SK-N-SH (cell line): ENCODE data around the gene PARVG. TPM values are rescaled to one million over a fixed set of nuclear protein-coding genes. Genes with fewer than 3 reads are reported as not detected.

Experiments used
- CTCF ChIA-PET: fragments of 300-600, 350-600 bp; formaldehyde crosslinking; extraction: SDS; loops from one replicate; lab custom pipeline; 2021; lab: Yijun Ruan, JAX
- POLR2A ChIA-PET: fragments of 350-600 bp; sonication (Branson Sonifier 250); formaldehyde crosslinking; extraction: SDS; loops from one replicate; lab custom pipeline; 2020; ENCODE audit warnings: antibody characterized with exemption, inconsistent platforms; lab: Yijun Ruan, JAX
- DNase-seq: peaks from one replicate; pipeline ENCODE4 v3.0.0; 2012
- H2AFZ ChIP-seq: fragments of 200-600 bp; sonication (generic); 2 replicates; pipeline ENCODE4 v1.8.1; 2016; ENCODE audit warnings: antibody characterized with exemption, mild to moderate bottlenecking, low read depth
- H3F3A ChIP-seq: fragments of 200-600 bp; sonication (generic); replicated peaks from 2 replicates; pipeline ENCODE3; 2016; ENCODE audit warnings: antibody characterized with exemption, mild to moderate bottlenecking; ENCODE audit not compliant: insufficient read depth
- H3K27ac ChIP-seq, 2 experiments: fragments of 200-500 bp in 1 of 2; fragments of 200-600 bp in 1 of 2; sonication (Bioruptor generic) in 1 of 2; sonication (generic), shearing (Covaris generic) in 1 of 2; 2 replicates each; pipeline versions ENCODE4 v1.5.1 to v1.6.1; 2014 to 2016; ENCODE audit warnings: low read depth in 2 of 2, inconsistent platforms in 1 of 2, low read length in 1 of 2, mild to moderate bottlenecking in 1 of 2, mixed read lengths in 1 of 2
- H3K27me3 ChIP-seq: fragments of 200-600 bp; sonication (generic), shearing (Covaris generic); 2 replicates; pipeline ENCODE4 v1.6.1; 2016; ENCODE audit warnings: mixed run types; ENCODE audit not compliant: insufficient read depth
- H3K36me3 ChIP-seq, 2 experiments: fragments of 200-500 bp in 1 of 2; fragments of 200-600 bp in 1 of 2; sonication (Bioruptor generic) in 1 of 2; sonication (generic) in 1 of 2; replicated peaks in 1 of 2; 2 replicates each; pipeline versions ENCODE3 to v1.5.1; 2014 to 2016; ENCODE audit warnings: low read length in 1 of 2, mild to moderate bottlenecking in 1 of 2; ENCODE audit not compliant: insufficient read depth in 2 of 2, control insufficient read depth in 1 of 2
- H3K4me1 ChIP-seq, 2 experiments: fragments of 200-500 bp in 1 of 2; fragments of 200-600 bp in 1 of 2; sonication (Bioruptor generic) in 1 of 2; sonication (generic), shearing (Covaris generic) in 1 of 2; 2 replicates each; pipeline versions ENCODE4 v1.5.1 to v1.6.1; 2014 to 2016; ENCODE audit warnings: low read depth in 1 of 2, low read length in 1 of 2, mixed run types in 1 of 2; ENCODE audit not compliant: insufficient read depth in 2 of 2, control insufficient read depth in 1 of 2
- H3K4me2 ChIP-seq: fragments of 200-600 bp; sonication (generic), shearing (Covaris generic); 2 replicates; pipeline ENCODE4 v1.6.1; 2017; ENCODE audit warnings: mixed run types
- H3K4me3 ChIP-seq, 2 experiments: fragments of 200-500 bp in 1 of 2; fragments of 200-600 bp in 1 of 2; sonication (Bioruptor generic) in 1 of 2; sonication (generic), shearing (Covaris generic) in 1 of 2; 2 replicates each; pipeline versions ENCODE4 v1.5.1 to v1.8.1; 2014 to 2016; ENCODE audit warnings: low read depth in 2 of 2, inconsistent platforms in 1 of 2, low read length in 1 of 2, mild to moderate bottlenecking in 1 of 2, mixed read lengths in 1 of 2, moderate library complexity in 1 of 2
- H3K79me2 ChIP-seq: fragments of 200-600 bp; sonication (generic); 2 replicates; pipeline ENCODE4 v1.8.1; 2017; ENCODE audit warnings: mild to moderate bottlenecking; ENCODE audit not compliant: insufficient read depth
- H3K9ac ChIP-seq: fragments of 200-600 bp; sonication (generic); 2 replicates; pipeline ENCODE4 v1.6.1; 2017; ENCODE audit warnings: mixed run types
- H3K9me2 ChIP-seq: fragments of 200-600 bp; sonication (generic); 2 replicates; pipeline ENCODE4 v1.6.1; 2017; ENCODE audit warnings: mixed run types
- H3K9me3 ChIP-seq: fragments of 200-600 bp; sonication (generic); 2 replicates; pipeline ENCODE4 v1.6.1; 2017; ENCODE audit warnings: mixed run types, mild to moderate bottlenecking, moderate library complexity
- H4K20me1 ChIP-seq: fragments of 200-600 bp; sonication (generic); 2 replicates; pipeline ENCODE4 v1.6.1; 2017; ENCODE audit warnings: mild to moderate bottlenecking, mixed run types; ENCODE audit not compliant: insufficient read depth
- CHD2 ChIP-seq: fragments of 150-350 bp; IDR thresholded peaks from 2 replicates; pipeline ENCODE4 v1.6.1; 2018; ENCODE audit warnings: low read length; ENCODE audit not compliant: partially characterized antibody
- FOSL2 ChIP-seq: IDR thresholded peaks from 2 replicates; pipeline ENCODE4 v1.4.0; 2012; ENCODE audit warnings: low read depth, mild to moderate bottlenecking, moderate library complexity, borderline replicate concordance
- FOXM1 ChIP-seq: IDR thresholded peaks from 2 replicates; pipeline ENCODE4 v1.4.0; 2012; ENCODE audit warnings: low read depth, mild to moderate bottlenecking
- JUND ChIP-seq: IDR thresholded peaks from 2 replicates; pipeline ENCODE4 v1.4.0; 2012
- MEF2A ChIP-seq: IDR thresholded peaks from 2 replicates; pipeline ENCODE4 v1.4.0; 2012; ENCODE audit warnings: low read depth, borderline replicate concordance
- MXI1 ChIP-seq: IDR thresholded peaks from 2 replicates; pipeline ENCODE4 v1.6.1; 2012; ENCODE audit warnings: mild to moderate bottlenecking, low read depth, low read length, improper control_type of control experiment
- NFIC ChIP-seq: IDR thresholded peaks from 2 replicates; pipeline ENCODE4 v1.4.0; 2012; ENCODE audit warnings: borderline replicate concordance
- NRF1 ChIP-seq: IDR thresholded peaks from 2 replicates; pipeline ENCODE4 v1.6.1; 2012; ENCODE audit warnings: low read depth, mild to moderate bottlenecking, low read length
- RXRA ChIP-seq: IDR thresholded peaks from 2 replicates; pipeline ENCODE4 v1.4.0; 2012; ENCODE audit warnings: low read depth, mild to moderate bottlenecking, borderline replicate concordance
- SMC3 ChIP-seq: IDR thresholded peaks from 2 replicates; pipeline ENCODE4 v1.6.1; 2012; ENCODE audit warnings: low read depth, low read length, improper control_type of control experiment
- TAF1 ChIP-seq: IDR thresholded peaks from 2 replicates; pipeline ENCODE4 v1.6.1; 2012; ENCODE audit warnings: low read depth, mild to moderate bottlenecking, low read length, moderate library complexity, borderline replicate concordance
- YY1 ChIP-seq: IDR thresholded peaks from 2 replicates; pipeline ENCODE4 v1.4.0; 2012; ENCODE audit warnings: low read depth, mild to moderate bottlenecking
- WGBS: methylation state at CpG from one replicate; pipeline ENCODE4 v1.1.6; 2017; ENCODE audit warnings: low lambda C conversion rate; 5-methylcytosine and 5-hydroxymethylcytosine counted together
- polyA plus RNA-seq, 3 experiments: library from polyadenylated mRNA; depleted of rRNA; stranded (reverse); fragments of >200 nt; gene quantifications; 2 replicates each; pipeline ENCODE4 v1.2.3, GENCODE V29; 2012
- TF ChIP-seq, protein P1 (sequence below): fragments of 200-600 bp; sonication (generic); IDR thresholded peaks from 2 replicates; pipeline ENCODE4 v1.6.1; 2017; ENCODE audit warnings: antibody characterized with exemption, mild to moderate bottlenecking, moderate library complexity
- TF ChIP-seq, protein P2 (sequence below): IDR thresholded peaks from 2 replicates; pipeline ENCODE4 v1.6.1; 2012; ENCODE audit warnings: mild to moderate bottlenecking, low read depth, low read length, moderate library complexity
- TF ChIP-seq, protein P3 (sequence below): IDR thresholded peaks from 2 replicates; pipeline ENCODE4 v1.4.0; 2012; ENCODE audit warnings: low read depth, borderline replicate concordance
- TF ChIP-seq, protein P4 (sequence below): fragments of 150-350 bp; IDR thresholded peaks from 2 replicates; pipeline ENCODE4 v1.6.1; 2016; ENCODE audit warnings: mild to moderate bottlenecking, low read depth, low read length
- TF ChIP-seq, protein P5 (sequence below): IDR thresholded peaks from 2 replicates; pipeline ENCODE4; 2012

The PARVG gene
- polyA plus RNA-seq, 1 of the 3 experiments (the other 2 are of a cell fraction) = 0.05 TPM

DNA sequence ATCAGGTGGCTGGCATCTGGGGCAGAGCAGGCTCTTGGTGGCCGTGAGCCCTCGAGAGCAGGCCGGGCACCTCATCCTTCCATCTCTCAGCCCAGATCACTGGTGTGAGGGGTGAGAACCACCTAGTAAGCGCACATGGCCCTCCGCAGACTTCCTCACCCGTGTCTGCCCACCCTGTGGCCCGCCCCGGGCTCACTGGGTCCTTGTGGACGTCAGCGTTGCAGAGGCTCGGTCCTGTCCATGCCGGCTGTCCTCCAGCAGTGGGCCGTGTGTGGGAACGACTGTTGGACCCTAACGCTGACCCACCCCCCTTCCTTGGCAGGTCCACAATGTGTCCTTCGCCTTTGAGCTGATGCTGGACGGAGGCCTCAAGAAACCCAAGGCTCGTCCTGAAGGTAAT is 17.2 kb upstream of the PARVG start:
- Histone ChIP-seq H3K27ac (no peak overlapping the region), H3K9ac (no peak overlapping the region), H3K36me3 (peaks cover 0 to 3% of the 10 kb centered on the region in 2 experiments), H3K9me3 (no peaks in the 10 kb centered on the region), H3K27me3 (no peaks in the 10 kb centered on the region), H3F3A (no peaks in the 10 kb centered on the region), H3K79me2 (no peaks in the 10 kb centered on the region), H3K4me3 (no peak overlapping the region), H4K20me1 (no peaks in the 10 kb centered on the region), H3K4me2 (no peak overlapping the region), H2AFZ (no peak overlapping the region), H3K4me1 (peaks cover 0 to 14% of the 10 kb centered on the region in 2 experiments; a peak in 1 of 4 replicates), H3K9me2 (no peaks in the 10 kb centered on the region)
- CTCF ChIA-PET = interaction anchor here (0.8 kb wide), 1 partner anchor 82 kb away, joined by 3 read pairs; no protein-coding TSS in a partner anchor
- no peak for DNase-seq
- 77% methylated on average over 10 of the region's 18 CpGs for WGBS
- no peak for TF ChIP-seq FOSL2
- no peak for TF ChIP-seq CHD2
- TF ChIP-seq, protein P1, sequence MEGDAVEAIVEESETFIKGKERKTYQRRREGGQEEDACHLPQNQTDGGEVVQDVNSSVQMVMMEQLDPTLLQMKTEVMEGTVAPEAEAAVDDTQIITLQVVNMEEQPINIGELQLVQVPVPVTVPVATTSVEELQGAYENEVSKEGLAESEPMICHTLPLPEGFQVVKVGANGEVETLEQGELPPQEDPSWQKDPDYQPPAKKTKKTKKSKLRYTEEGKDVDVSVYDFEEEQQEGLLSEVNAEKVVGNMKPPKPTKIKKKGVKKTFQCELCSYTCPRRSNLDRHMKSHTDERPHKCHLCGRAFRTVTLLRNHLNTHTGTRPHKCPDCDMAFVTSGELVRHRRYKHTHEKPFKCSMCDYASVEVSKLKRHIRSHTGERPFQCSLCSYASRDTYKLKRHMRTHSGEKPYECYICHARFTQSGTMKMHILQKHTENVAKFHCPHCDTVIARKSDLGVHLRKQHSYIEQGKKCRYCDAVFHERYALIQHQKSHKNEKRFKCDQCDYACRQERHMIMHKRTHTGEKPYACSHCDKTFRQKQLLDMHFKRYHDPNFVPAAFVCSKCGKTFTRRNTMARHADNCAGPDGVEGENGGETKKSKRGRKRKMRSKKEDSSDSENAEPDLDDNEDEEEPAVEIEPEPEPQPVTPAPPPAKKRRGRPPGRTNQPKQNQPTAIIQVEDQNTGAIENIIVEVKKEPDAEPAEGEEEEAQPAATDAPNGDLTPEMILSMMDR = no peak
- TF ChIP-seq, protein P2, sequence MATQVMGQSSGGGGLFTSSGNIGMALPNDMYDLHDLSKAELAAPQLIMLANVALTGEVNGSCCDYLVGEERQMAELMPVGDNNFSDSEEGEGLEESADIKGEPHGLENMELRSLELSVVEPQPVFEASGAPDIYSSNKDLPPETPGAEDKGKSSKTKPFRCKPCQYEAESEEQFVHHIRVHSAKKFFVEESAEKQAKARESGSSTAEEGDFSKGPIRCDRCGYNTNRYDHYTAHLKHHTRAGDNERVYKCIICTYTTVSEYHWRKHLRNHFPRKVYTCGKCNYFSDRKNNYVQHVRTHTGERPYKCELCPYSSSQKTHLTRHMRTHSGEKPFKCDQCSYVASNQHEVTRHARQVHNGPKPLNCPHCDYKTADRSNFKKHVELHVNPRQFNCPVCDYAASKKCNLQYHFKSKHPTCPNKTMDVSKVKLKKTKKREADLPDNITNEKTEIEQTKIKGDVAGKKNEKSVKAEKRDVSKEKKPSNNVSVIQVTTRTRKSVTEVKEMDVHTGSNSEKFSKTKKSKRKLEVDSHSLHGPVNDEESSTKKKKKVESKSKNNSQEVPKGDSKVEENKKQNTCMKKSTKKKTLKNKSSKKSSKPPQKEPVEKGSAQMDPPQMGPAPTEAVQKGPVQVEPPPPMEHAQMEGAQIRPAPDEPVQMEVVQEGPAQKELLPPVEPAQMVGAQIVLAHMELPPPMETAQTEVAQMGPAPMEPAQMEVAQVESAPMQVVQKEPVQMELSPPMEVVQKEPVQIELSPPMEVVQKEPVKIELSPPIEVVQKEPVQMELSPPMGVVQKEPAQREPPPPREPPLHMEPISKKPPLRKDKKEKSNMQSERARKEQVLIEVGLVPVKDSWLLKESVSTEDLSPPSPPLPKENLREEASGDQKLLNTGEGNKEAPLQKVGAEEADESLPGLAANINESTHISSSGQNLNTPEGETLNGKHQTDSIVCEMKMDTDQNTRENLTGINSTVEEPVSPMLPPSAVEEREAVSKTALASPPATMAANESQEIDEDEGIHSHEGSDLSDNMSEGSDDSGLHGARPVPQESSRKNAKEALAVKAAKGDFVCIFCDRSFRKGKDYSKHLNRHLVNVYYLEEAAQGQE = no peak
- TF ChIP-seq, protein P3, sequence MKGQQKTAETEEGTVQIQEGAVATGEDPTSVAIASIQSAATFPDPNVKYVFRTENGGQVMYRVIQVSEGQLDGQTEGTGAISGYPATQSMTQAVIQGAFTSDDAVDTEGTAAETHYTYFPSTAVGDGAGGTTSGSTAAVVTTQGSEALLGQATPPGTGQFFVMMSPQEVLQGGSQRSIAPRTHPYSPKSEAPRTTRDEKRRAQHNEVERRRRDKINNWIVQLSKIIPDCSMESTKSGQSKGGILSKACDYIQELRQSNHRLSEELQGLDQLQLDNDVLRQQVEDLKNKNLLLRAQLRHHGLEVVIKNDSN = no peak
- TF ChIP-seq, protein P4, sequence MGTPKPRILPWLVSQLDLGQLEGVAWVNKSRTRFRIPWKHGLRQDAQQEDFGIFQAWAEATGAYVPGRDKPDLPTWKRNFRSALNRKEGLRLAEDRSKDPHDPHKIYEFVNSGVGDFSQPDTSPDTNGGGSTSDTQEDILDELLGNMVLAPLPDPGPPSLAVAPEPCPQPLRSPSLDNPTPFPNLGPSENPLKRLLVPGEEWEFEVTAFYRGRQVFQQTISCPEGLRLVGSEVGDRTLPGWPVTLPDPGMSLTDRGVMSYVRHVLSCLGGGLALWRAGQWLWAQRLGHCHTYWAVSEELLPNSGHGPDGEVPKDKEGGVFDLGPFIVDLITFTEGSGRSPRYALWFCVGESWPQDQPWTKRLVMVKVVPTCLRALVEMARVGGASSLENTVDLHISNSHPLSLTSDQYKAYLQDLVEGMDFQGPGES = no peak
- no peak for TF ChIP-seq YY1
- TF ChIP-seq NFIC = no peak
- no peak for TF ChIP-seq FOXM1
- TF ChIP-seq TAF1 = no peak
- TF ChIP-seq JUND = no peak
- TF ChIP-seq MXI1 = no peak
- no peak for TF ChIP-seq NRF1
- TF ChIP-seq RXRA = no peak
- no peak for TF ChIP-seq SMC3
- TF ChIP-seq, protein P5, sequence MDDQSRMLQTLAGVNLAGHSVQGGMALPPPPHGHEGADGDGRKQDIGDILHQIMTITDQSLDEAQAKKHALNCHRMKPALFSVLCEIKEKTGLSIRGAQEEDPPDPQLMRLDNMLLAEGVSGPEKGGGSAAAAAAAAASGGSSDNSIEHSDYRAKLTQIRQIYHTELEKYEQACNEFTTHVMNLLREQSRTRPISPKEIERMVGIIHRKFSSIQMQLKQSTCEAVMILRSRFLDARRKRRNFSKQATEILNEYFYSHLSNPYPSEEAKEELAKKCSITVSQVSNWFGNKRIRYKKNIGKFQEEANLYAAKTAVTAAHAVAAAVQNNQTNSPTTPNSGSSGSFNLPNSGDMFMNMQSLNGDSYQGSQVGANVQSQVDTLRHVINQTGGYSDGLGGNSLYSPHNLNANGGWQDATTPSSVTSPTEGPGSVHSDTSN = no peak
- no peak for TF ChIP-seq MEF2A
- POLR2A ChIA-PET = no interaction called here
